ENCODE results near the gene LCN1. TPM values are rescaled to one million over a fixed set of nuclear protein-coding genes. Genes with fewer than 3 reads are reported as not detected.

LCN1 gene
- total RNA-seq, 1 donor from 2014 or later = not detected

DNA sequence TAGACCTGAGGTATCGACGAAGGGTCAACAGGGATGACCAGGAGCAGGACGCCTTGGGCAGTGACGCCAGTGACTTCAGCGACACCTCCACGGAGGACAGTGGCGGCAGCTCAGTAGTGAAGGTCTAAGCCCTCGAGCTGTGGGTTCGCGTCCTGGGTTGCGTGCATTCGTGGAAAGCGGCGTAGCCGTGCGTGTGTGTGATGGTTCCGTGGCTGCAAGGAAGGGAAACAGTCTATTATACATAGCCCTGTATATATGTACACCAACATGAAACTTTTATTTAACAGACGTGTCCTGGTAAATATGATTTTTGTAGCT, 33.3 kb upstream of the LCN1 start:
- DNase-seq (ENCODE audit: low spot score) = no peak

DNA sequence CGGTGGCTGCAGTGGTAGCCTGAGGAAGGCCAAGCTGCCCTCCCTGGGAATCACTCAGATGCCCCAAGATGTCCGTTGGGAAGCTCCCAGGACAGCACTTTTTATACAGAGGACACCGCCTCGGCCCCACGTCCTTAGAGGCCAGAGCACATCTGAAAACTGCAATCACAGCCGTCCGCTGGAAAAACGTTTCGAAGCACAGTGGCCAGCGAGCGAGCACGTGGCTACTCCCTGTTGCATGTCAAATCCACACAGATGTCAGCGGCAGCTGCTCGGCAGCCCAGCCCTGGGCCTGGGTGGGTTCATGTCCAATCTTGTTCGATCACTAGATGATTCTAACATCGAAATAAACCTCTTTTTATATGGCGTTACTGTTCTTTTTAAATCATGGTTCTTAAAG, 32.7 kb upstream of the LCN1 start:
- DNase-seq (ENCODE audit: low spot score) (no peak), ATAC-seq (no peak)

More for the DNA sequence above, 33.3 kb upstream of the LCN1 start:
- no peak for ATAC-seq

DNA sequence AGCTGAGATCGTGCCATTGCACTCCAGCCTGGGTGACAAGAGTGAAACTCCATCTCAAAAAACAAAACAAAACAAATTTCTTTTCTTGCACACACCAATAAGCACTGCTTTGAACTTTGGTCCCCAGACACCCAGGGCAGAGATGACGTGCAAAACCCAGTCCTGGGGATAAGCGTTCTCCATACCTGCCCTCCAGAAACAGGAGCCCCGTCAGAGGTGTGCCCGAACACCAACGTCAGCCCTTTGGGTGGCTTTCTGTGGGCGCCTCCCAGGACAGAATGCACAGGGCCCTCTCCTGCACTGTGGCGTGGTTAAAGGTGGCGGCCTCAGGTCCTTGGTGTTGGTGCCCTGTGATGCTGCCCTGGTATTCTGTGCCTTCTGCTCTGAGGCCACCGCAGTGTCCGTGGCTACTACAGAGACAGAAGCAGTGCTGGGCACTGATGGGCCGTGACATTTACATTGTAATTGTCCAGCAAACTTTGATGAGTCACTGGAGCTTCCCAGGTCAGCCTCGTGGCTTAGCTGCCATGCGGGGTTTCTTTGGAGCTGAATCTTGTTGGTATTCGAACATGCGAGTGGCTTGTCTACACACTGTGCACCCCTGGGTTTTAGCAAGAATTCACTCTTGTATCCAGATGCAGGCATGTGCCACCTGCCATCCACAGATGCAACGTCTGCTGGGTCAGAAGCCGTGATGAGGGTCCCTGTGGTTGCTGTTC, 31.9 kb upstream of the LCN1 start:
- peak; percentile 54 for ATAC-seq
- DNase-seq (ENCODE audit: low spot score) = peak; percentile 71

DNA sequence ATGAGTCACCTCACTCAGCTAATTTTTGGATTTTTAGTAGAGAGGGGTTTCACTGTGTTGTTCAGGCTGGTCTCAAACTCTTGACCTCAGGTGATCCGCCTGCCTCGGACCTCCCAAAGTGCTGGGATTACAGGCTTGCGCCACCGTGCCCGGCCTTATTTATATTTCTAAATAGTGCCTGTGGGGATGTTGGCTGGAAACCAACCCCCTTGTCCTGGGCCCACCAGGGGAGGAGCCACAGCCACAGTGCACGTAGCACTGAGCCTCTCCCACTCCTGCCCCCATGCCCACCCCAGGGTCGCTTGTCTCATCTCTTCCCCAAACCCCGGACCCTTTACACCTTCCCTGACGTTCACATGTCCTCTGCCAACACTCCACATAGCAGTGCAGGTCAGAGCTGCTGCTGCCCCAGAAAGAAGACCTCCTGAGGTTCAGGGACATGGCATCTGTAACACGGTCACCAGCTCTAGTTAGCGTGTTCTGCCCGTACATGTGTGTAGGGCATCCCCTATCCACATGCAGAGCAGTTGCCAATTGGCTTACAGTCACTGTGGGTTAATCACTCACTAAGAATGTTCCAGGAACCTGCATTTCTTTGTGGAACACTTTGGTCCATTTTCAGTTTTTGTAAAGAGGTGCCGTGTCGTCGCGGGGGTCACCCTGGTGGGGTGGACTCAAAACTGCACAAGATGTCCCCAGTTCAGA, 30.9 kb upstream of the LCN1 start:
- peak; percentile 71 for ATAC-seq
- DNase-seq (ENCODE audit: low spot score) = peak; percentile 73

DNA sequence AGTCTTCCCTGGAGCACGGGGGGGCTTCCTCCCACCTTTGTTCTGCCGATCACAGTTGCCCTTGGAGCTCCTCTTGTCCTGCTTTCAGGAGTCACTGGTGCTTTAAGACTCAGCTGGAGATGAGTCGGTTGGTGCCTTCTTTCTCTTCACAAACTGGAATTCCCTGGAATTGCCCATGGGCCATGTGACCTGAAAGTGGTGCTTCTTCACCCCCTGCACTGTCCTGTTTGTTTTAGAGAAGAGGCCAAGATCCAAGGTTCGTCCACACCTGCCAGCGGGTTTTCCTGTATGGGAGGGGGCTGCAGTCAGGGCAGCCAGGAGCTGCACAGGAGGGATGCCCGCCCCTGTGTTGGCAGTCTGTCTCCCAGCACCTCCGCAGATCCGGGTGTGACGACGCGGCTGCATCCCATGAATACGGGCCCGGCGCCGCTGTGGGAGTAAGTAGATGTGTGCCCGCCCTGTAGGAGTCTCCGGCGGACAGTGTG, 30.2 kb upstream of the LCN1 start:
- peak; percentile 88 for DNase-seq (ENCODE audit: low spot score)
- peak; percentile 83 for ATAC-seq

DNA sequence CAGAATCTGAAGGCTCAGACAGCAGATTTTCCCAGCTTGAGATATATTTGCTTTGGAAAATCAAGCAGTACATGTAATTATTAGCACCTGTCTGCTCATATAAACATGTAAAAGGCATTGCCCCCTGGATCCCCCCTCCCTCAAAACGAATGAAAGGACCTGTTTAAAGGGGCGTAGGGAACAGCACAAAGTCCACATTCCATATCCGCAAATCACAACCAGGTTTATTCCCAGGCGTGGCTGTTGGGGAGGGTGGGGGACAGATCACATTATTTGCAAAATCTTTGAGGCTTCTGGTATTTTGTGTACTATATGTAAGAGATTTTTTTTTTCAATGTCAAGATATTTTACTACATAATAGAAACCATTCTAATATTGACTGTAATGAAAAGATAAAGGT, 29.5 kb upstream of the LCN1 start:
- DNase-seq (ENCODE audit: low spot score) (no peak), ATAC-seq (peak; percentile 25)

DNA sequence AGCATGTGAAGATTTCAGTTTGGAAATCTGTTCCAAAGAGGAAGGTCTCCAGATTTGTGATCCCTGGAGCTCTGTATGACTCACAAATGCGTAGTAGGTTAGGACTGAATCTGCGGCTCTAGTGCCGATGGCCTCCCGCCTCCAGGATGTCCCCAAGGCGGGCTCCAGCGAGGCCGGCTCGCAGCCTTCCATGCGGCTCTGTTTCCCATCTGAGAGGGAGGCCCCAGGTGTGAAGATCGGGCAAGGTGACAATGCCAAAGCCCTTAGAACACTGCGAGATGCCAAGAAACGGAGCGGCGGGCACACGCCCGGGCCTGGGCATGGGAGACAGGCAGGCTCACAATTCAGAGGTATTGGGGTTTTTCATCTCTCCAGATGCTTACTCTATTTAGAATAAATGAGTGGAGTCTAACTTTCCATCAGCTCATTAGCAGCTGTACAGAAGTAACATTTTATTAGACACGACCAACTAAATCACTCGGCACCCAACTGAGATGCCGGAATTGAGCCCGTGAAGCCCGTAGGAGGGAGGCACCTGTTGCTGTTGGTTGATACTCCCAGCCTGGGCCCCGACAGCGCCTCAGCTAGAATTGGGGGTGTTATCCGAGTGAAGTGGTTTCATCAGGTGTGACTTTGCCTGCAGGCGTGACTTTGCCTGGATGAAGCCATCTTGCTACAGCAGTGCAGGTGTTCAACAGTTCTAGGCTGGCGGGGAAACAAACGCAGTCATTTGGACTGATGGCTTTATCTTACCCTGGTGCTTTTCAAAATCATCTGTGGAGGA, 28.2 kb upstream of the LCN1 start:
- DNase-seq (ENCODE audit: low spot score) = no peak

DNA sequence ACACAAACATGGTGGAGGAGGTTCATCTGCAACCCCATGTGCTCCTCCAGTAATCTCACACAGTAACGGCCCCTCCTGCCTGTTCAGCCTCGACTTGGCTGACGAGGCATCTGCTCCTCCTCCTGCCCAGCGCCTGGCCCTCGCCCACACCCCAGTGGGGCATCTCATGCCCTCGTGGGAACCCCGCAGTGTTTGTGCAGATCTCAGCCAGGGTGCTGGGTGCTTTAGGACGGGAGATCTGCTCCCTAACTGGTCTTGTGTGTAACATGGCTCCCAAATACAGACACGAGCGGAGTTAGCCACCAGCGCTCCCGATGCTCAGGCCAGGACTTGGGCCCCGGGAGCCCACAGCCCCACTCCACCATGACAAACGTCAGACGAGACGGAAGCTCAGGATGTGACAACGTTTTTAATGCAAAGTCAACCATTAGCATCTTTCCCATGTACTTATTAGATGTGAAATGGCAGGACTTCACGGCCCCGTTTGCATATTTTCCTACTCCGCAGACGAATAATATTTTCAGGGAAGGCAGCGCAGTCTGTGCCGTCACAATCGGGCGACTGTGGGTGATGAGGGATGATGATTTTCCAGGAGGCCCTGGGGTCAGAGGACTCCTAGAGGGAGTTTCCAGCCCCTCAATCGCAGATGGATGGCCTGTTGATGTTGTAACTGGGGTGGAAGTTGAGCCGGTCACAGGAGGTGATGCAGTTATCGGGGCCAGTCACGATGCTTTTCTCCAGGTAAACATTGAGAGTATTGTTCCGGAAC, 26.3 kb upstream of the LCN1 start:
- no peak for DNase-seq (ENCODE audit: low spot score)
- ATAC-seq = no peak

More for the DNA sequence above, 28.2 kb upstream of the LCN1 start:
- no peak for ATAC-seq

DNA sequence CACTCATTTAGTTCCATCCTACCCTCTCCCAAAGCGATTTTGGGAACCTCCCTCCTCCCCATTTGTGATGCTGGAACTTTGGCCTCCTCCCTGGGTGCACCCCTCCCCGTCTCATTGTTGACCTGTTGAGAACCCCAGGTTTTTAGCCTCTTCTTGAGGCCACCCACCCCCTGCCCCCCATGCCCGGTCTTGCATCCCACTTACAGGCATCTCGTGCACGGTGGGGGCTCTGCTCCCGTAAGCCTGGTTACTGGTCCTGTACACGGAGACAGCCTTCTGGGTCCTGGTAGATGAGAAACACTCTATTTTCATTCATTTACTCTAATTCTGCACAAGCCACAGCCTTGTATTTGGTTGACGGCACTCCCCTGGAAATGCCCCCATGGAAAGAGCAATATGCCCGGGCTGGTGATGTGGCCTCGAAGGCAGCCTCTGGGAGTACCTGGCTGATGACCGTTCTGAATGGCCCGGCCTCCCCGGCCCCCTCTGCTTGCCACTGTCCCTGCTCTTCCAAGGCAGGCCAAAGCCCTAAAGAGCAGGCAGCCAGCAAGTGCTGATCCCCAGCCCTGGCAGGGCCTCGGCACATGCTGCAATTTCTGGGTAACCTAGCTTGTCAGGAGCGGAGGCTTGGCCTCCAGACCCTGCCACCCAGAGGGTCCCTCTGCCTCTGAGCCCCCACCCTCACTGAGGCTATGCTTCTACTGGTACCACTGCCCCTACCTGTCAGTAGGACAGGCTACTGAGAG, 22.7 kb upstream of the LCN1 start:
- DNase-seq (ENCODE audit: low spot score) (no peak), ATAC-seq (no peak)

DNA sequence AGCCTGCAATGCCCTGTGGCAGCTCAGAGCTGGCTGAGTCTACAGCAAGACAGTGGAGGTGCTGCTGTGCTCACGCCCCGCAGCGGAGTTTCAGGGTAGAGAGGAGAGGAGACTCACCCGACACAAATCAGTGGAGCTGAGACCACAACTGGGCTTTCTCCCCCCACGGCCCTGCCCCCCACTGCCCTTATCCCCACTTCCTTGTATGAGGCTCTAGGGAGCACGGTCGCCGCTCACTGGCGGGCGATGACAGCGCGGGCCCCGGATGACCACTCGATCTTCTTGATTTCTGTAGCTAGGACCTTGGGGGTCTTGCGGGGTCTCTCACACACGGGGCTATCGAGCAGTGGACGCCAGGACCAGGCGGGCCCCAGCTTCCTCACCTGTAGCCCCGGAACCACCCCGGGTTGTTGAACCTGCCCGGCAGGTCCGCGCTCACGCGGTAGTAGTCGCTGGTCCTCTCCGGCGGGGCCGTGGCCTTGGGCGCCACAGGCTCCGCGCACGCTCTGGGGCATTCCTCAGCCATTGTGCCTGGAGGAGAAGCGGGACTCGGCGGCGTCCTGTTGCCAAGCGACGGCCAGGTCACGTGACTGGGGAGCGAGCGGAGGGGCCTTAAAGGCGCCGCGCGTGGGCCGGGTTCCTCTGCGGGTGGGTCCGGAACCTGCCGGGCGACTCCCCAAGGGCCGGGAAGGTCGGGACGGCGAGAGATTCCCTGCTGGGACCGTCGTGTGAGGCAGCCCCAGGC, 21.7 kb upstream of the LCN1 start:
- DNase-seq (ENCODE audit: low spot score) (peak; percentile 96), ATAC-seq (peak; percentile 79)

DNA sequence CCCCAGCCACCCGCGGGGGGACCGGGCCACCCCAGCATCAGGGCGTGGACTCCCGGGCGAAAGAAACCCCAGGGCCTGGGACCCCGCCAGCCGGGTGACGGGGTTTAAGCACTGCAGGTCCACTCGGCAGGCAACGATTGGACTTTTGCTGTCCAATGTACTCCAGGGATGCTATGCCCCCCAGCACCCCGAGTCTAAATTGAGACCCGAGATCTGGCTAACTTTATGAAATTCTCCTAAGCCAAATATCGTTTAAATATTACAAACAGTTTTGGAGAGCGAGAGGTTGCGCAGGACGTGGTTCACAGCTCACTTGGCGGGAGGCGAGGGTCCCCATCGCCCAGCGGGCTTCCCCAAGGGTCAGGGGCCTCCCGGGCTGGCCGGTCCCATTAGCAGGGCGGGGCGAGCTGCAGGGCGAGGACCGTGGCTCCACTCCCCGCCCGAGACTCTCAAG, 21.1 kb upstream of the LCN1 start:
- peak; percentile 43 for ATAC-seq
- no peak for DNase-seq (ENCODE audit: low spot score)

DNA sequence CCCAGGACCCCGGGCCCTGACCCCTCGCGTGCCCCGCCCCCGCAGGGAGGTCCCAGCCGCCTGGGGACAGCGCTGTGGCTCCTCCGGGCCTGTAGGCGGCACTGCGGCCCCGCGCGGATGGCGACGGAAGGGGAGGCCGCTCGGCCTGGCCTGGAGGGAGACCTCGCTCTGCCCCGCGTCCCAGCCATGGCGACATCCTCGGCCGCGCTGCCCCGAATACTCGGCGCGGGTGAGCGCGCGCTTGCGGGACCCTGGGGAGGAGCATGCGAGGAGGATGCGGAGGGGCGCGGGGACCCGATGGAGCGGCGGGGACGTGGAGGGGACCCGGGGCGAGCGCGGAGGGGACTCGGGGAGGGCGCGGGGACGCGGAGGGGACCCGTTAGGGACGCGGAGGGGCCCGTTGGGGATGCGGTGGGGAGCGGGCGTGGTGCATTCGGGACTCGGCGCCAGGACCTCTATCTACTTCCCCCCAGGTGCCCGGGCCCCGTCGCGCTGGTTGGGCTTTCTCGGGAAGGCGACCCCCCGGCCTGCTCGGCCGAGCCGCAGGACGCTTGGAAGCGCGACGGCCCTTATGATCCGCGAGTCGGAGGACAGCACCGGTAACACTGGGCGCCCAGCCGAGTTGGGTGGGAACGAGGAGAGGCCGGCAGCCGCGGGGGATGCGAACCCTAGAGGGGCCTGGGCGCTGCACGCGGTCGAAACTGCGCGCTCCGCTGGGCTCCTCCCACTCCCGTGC, 20.5 kb upstream of the LCN1 start, which contains the start of gene MRPS2:
MRPS2 (plus strand) TSS at position 158 of the 736 bp plus-strand sequence; CDS start at position 187, 29 bp downstream.
- DNase-seq (ENCODE audit: low spot score) (peak; percentile 89), ATAC-seq (peak; percentile 92)

DNA sequence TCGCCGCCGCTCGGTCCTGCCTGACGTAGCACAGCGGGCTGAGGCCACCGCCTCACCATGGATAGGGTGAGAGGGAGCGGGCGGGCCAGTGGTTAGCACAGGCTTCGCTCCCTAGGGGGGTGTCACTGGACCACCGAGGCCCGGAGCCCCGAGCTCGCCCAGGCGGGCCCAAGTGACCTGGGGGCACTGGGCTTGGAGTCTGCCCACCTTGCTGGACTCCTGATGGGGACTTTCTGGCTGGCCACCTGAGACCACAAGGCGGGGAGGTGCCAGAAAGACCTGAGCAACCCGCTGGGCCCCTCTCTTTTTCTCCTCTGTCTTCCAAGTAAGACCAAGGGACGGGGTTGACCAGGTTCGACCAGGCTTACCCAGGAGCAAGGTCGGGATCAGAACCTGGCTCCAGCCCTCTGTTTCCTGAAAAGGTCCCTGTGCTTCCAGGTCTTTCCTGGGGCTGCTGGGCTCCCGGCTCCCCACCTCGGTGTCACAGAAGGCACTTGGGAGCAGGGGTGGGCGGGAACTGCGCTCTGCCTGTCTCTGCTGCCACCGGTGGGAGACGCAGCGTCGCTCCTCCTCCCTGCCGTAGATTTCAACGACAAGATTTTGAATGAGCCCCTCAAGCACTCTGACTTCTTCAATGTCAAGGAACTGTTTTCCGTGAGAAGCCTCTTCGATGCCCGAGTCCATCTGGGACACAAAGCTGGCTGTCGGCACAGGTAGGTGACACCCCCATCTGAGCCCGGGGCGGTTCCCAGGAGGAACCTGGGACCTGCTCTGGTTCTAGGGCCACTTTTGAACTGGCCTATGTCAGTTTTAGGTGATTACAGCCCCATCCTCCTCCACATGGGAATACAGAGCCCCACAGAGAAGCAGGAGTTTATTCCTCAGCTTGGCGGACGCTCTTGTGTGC, 19.7 kb upstream of the LCN1 start:
- ATAC-seq (no peak), DNase-seq (ENCODE audit: low spot score) (no peak)

DNA sequence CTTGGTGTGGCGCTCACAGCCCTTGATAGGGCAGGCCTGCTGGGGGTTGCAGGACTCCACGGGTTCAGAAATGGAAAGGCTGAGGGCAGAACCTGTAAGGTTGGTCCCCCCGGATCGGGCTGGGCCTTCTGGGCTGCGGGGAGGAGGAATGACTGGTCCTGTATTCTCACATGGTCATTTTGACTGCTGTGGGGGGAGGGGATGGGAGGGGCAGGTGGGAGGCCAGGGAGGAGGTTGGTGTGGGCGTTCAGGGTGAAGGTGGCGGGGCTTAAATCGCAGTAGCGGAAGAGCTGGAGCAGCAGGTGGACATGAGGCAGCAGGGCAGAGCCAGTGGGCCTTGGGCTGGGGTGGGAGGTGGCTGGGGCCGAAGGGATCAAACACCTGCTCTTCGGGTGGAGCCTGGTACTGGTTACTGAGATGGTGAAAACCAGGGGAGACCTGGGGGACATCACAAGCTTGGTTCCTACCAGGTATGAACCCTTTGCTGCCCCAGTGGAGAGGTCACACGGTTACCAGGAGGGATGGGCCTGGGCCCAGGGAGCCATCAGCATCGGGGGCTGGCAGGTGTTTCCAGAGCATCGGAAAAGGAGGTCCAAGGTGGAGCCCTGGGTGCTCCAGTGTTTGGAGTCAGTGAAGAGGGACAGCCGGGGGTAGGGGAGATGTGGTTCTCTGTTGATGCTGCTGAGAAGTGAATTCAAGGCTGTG, 18.9 kb upstream of the LCN1 start:
- no peak for DNase-seq (ENCODE audit: low spot score)
- no peak for ATAC-seq

DNA sequence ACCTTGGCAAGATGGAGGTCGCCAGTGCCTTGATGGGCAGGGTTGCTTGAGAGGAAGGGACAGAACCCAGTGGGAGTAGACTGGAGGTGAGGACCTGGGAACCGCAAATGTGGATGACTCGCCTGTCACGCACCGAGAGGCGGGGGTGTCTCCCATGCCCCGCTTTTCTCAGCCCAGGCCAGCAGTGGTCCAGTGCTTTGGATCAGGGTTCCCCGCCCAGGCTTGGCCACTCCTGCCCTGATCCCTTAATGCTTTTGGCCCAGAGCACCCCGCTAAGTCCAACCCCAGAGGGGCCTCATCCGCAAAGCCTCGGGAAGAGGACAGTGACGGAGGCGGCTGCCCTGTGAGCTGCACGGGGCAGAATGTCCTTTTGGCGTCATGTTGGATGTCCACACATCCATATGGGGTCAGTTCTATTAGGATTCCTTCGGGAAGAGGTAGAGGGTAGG, 18.3 kb upstream of the LCN1 start:
- ATAC-seq = no peak
- DNase-seq (ENCODE audit: low spot score) = no peak

DNA sequence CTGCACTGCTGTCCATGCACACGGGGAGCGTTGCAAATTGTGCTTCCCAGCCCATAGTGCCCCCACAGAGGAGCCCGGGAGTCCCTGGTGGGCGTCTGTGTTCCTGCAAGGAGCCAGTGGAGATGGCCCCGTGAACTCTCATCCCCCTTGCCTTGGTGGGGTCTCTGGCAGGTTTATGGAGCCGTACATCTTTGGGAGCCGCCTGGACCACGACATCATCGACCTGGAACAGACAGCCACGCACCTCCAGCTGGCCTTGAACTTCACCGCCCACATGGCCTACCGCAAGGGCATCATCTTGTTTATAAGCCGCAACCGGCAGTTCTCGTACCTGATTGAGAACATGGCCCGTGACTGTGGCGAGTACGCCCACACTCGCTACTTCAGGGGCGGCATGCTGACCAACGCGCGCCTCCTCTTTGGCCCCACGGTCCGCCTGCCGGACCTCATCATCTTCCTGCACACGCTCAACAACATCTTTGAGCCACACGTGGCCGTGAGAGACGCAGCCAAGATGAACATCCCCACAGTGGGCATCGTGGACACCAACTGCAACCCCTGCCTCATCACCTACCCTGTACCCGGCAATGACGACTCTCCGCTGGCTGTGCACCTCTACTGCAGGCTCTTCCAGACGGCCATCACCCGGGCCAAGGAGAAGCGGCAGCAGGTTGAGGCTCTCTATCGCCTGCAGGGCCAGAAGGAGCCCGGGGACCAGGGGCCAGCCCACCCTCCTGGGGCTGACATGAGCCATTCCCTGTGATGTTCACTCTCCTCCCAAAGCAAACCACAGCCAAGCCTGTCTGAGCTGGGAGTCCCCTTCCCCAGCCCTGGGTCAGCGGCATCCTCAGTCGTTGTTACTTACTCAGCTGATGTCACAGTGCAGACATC, 17.6 kb upstream of the LCN1 start:
- DNase-seq (ENCODE audit: low spot score) = no peak
- ATAC-seq = no peak

Measured in left lobe of liver (tissue), 2 donors.